M059J (cell line): ENCODE measurements around the gene TMEM80. TPM values are rescaled to one million over a fixed set of nuclear protein-coding genes. Genes with fewer than 3 reads are reported as not detected.

Experiments used
- DNase-seq: peaks from one replicate; pipeline ENCODE4 v3.0.0-alpha.2; 2012; ENCODE audit warnings: low read depth
- total RNA-seq: library from RNA; depleted of rRNA; stranded (reverse); fragments of >200 nt; shearing (Covaris generic); gene quantifications from 2 replicates; pipeline ENCODE4 v1.2.3, GENCODE V29; 2014

The TMEM80 gene
- total RNA-seq, 1 experiment from 2014 or later: 14.9 TPM

DNA sequence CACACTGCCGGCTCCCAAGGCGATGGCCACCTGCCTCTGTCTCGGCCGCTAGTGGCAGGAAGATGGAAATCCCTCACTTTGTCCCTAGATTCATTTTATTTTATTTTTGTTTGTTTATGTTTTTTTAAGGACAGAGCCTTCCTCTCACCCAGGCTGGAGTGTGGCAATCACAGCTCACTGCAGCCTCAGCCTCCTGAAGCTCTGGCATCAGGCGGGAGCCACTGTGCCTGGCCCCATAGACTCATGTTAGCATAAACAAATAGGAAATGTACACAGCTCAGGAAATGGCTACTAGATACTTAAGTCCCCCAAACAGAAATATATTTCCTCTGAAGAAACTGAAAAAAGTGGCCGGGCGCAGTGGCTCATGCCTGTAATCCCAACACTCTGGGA lies 3.5 kb downstream of the TMEM80 start:
- no peak for DNase-seq

DNA sequence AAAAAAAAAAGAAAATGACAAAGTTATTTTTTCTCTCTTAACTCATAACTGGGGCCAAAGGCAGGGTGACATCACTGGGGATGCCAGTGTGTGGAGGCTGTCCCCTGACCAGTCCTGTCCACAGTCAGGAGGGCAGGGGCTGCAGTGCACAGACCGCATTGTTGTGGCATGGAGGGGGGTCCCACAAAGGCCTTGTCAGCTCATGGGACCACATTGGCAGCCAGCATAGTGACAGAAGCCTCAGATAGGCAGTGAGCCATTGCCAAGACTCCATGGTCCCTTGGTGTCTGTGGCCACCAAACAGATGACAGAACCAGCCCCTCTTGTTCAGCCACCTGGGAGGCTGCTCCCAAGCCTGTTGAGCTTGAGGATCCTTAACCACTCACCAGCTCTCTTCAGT lies 4.1 kb downstream of the TMEM80 start:
- no peak for DNase-seq

DNA sequence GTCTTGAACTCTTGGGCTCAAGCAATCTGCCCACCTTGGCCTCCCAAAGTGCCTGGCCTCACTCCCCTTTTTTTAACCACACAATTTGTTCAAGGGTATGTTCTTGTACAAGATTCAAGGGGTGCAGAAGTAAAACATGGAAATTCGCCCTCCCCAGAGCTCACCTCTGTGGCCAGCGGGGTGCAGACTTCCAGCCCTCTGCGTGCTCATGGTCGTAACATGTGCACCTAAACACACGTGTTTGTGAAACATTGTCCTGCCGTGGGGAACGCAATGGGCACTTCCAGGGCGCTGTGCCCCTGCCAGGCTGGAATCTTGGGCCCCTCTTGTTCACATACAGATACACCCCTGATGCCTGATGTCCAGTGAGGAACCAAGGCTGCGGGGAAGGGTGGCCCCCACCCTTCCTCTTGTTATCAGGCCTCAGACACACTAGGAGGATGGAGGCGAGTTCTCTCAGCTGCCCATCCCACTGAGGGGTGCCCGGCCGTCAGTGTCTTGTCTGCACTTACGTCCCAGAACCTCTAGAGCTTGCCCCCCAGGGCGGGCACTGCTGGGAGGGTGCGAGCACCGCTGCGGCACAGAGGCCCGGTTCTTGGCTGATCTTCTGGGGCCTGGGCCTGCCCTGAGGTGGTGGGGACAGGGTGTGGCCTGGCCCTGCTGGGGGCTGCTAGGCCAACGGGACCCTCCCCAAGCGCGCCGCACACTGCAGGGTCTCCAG lies 6.3 kb downstream of the TMEM80 start:
- DNase-seq: no peak

DNA sequence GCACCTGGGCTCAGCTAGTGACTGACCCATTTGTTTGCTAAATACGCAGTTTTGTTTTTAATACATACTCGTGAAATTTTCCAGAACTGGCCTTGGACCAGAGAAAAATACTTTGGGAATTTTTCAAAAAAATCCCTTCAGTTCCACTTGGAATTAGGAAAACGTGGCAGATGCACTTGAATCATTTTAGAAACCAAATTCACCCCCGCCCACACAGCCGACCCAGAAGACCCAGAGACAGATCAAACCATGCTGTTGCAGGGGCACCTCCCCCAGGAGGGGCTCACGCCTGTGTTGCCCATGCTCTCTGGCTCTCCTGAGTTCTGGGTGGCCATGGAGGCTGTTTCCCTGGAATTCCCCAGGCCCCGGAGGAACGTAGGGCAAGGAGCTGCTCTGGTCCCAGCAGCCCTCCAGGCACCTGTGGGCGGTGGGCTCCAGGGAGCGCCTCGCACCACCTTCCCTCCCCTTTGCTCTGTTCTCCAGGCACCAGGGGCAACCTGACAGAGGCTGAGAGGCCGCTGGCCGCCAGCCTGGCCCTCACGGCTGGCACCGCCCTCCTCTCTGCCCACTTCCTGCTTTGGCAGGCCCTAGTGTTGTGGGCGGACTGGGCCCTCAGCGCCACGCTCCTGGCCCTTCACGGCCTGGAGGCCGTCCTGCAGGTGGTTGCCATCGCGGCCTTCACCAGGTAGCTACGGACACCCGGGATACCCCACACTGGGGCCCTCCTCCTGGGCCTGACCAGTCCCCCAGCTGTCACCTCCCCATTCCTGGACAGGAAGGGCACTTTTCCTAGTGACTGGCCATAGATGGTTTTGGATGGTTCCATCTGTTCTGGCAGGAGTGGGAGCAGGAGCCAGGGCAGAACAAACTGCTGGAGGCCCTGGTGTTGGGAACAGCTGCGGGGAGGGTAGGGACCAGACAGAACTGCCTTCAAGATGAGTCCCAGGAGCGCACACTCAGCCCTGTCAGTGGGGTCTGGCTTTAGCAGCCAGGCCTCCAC lies 7.1 kb downstream of the TMEM80 start:
- peak; percentile 71 for DNase-seq

GRCh38 chr11:703506-703905 lies 7.9 kb downstream of the TMEM80 start:
- no peak for DNase-seq

GRCh38 chr11:704228-704674 lies 8.6 kb downstream of the TMEM80 start:
- no peak for DNase-seq

GRCh38 chr11:704781-705645 lies 9.4 kb downstream of the TMEM80 start:
- no peak for DNase-seq

- no peak for DNase-seq
Observed at GRCh38 chr11:705646-706438, 10.2 kb downstream of the TMEM80 start, which contains the start of gene EPS8L2. TSS of gene EPS8L2 (plus strand) at chr11:706231. CDS start at chr11:709408, 3,177 bp downstream.

GRCh38 chr11:706439-706956 lies 10.9 kb downstream of the TMEM80 start:
- peak; percentile 67 for DNase-seq

DNA sequence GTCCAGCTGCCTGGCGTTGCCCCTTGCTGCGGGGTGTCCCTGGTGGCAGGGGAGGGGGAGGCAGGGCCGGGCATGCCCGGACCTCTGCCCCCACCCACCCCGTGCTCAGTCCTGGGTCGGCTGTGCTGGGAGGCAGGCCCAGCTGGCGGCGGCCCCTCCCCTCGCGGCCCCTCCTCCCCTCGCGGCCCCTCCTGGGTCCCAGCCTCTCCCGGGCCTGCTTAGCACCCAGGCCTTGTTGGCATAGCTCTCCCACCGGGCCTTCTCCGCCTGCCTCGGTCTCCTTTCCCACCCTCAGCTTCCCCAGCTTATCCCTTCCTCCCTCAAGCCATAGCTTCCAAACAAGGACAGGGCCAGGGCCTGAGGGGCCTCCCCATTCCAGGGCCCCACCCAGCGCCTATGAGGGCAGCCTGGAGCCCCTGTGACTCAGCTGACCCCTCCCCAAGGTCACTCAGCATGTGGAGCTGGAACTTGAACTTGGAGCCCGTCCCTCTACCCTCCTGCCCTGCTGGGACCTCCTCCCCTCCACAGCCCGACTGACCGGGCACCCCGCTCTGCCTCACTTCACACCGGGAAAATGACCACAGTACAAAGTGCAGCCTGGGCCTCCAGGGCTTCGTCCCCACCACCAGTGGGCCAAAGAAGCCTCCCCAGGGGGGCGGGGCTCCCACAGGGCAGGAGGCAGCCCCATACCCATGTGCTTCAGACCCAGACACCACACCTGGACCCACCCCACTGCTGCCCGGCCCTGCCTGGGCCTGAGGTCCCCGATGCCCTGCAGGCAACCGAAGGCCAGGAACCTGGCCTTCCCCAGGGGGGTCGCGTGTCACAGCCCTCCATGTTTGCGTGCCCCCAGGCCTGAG lies 11.6 kb downstream of the TMEM80 start:
- no peak for DNase-seq

- DNase-seq: peak; percentile 55
Observed at GRCh38 chr11:707817-708420, 12.3 kb downstream of the TMEM80 start.

- no peak for DNase-seq
Observed at GRCh38 chr11:708511-708910, 12.9 kb downstream of the TMEM80 start.

DNA sequence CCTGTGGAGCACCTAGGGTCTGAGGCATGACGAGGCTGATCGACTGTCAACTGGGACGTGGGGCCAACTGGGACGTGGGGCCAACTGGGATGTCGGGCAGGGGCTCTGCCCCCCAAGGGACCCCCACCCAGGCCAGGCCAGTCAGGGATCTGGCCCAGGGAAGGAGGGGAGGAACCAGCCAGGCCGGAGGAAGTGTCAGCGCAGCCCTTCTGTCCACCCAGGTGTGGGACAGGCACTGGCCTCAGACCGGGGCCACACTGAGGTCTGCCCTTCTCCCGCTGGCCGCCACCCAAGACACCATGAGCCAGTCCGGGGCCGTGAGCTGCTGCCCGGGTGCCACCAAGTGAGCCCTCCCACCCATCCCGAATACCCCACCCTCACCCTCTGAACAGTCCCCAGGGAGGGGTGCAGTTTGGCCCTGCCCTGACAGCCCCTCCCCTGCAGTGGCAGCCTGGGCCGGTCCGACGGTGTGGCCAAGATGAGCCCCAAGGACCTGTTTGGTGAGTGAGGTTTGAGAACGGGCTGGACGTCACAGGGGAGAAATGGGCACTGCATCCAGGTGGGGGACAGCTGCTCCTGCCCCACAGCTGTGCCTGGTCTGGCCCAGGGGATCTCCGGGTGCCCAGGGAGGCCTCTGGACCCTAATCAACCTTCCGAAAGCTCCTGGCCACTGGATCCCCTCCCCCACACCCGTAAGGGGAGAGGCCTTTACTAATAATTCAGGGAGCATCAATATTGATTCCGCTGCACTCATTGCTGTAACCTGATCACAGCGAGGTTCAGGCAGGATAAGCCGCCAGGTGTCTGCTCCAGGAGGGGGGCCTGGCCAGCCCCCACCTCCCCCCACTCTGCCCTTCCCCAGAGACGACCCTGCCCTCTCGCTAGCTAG lies 13.7 kb downstream of the TMEM80 start:
- DNase-seq: no peak

DNA sequence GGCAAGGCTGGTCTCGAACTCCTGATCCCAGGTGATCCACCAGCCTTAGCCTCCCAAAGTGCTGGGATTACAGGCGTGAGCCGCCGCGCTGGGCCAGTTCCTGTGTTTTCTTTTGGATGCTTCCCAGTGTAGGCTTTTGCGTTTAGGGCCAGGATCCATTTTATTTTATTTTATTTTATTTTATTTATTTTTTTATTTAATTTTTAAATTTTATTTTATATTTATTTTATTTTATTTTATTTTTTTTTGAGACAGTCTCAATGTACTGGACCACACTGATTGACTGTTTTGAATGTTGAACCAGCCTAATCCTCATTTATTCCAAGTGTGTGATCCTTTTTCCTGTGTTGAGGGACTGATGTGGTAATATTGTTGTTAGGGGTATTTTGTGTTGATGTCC lies 18.8 kb downstream of the TMEM80 start:
- no peak for DNase-seq

DNA sequence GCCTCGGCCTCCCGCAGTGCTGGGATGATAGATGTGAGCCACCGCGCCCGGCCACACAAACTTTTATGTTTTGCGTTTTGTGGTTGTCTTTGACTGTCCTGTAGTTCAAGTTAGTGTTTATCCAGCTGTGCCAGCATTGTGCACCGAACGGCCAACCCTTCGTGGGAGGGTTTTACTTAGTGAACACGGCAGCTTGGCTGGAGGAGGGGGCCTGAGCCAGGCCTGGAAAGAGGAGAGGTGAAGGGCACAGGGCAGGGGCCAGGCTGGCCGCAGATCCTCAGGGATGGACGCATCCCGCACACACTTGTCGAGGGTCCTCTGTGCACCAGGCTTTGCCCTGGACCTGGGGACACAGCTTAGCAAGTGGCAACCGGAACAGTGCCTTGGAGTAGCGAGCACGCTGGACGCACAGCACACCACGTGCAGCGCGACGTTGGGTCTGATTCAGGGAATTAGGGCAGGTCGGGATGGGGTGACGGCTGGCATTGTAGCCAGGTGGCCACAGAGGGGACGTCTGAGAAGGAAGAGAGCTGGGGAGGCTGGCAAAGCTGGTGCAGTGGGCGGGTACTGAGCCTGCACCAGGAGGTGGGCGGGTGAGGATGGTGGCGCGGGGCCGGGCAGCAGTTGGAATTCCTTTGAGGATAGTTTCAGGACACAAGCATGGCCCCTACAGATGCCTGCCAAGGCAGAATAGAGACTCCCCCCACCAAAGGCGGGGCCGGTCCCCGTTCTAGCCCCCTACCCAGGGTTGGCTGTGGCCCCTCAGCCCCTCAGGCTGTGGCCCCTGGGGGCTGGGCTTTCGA lies 23.8 kb downstream of the TMEM80 start:
- no peak for DNase-seq

DNA sequence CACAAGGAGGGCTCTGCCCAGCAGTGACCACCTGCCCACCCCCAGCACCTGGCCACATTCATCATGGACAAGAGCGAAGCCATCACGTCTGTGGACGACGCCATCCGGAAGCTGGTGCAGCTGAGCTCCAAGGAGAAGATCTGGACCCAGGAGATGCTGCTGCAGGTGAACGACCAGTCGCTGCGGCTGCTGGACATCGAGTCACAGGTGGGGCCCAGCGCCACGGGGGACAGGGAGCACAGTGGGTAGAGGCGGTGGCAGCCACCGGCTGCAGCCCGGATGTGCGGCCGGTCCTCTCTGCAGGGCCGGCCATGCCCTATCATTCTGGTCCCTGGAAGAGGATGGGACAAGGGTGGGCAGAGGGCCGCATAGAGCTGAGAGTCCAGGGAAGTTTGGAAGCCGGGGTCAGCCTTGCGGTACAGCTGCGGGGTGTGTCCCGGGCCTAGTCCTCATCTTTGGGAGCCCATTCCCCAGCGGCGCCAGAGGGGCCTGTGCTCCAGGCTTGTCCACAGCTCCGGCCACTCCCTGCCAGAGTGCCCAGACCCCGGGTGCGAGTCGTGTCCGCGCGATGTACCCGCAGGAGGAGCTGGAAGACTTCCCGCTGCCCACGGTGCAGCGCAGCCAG lies 24.5 kb downstream of the TMEM80 start:
- no peak for DNase-seq
